ENCODE measurements around the gene PRRC2A.

GRCh38 chr6:31597006-31597405 lies 23.5 kb upstream of the PRRC2A start:
- TF ChIP-seq POLR2AphosphoS5 (IDR thresholded peaks at IDR 0.05): no peak
- TF ChIP-seq CTCF (IDR thresholded peaks at IDR 0.05): peak in 1 of 7 experiments; percentile 10
